K562 (cell line): ENCODE data around the gene SNW1. TPM values are rescaled to one million over a fixed set of nuclear protein-coding genes. Genes with fewer than 3 reads are reported as not detected.
A peak's percentile ranks its signal among the peaks of the same experiment; 100 is the strongest.

Experiments
- BCLAF1 ChIP-seq, 2 experiments: fragments of 450-650 bp in 1 of 2; IDR thresholded peaks; 2 replicates each; pipeline ENCODE4 v1.6.1; 2011 to 2017; ENCODE audit warnings: low read depth in 2 of 2, antibody characterized with exemption in 1 of 2, borderline replicate concordance in 1 of 2, low read length in 1 of 2, mild to moderate bottlenecking in 1 of 2, mixed read lengths in 1 of 2; ENCODE audit not compliant: control insufficient read depth in 1 of 2
- BRCA1 ChIP-seq, 2 experiments: fragments of 450-650 bp in 1 of 2; sonication (generic) in 1 of 2; formaldehyde crosslinking in 1 of 2; IDR thresholded peaks; 2 replicates each; pipeline versions ENCODE4 v1.5.0 to v1.6.1; 2017 to 2020; ENCODE audit warnings: mild to moderate bottlenecking in 1 of 2, missing genetic modification reagents in 1 of 2
- BRD9 ChIP-seq: fragments of 450-650 bp; IDR thresholded peaks from 2 replicates; pipeline ENCODE4 v1.6.1; 2018; ENCODE audit warnings: low read depth; ENCODE audit not compliant: partially characterized antibody
- CBX1 ChIP-seq: sonication (generic); IDR thresholded peaks from 2 replicates; pipeline ENCODE4 v1.6.1; 2016; ENCODE audit warnings: antibody characterized with exemption, low read depth, mild to moderate bottlenecking
- CBX5 ChIP-seq: IDR thresholded peaks from 2 replicates; pipeline ENCODE4 v1.6.1; 2014; ENCODE audit warnings: low read depth, borderline replicate concordance
- ELF2 ChIP-seq: fragments of 250-450 bp; sonication (Bioruptor Pico); IDR thresholded peaks from 2 replicates; pipeline ENCODE4 v1.5.0; 2021; ENCODE audit warnings: mild to moderate bottlenecking
- HOXB6 ChIP-seq: fragments of 250-450 bp; sonication (Bioruptor Pico); IDR thresholded peaks from 2 replicates; pipeline ENCODE4 v1.5.1; 2022; ENCODE audit warnings: mild to moderate bottlenecking, borderline replicate concordance
- MCM5 ChIP-seq: fragments of 450-650 bp; IDR thresholded peaks from 2 replicates; pipeline ENCODE4 v1.6.1; 2016; ENCODE audit warnings: low read depth
- MYC ChIP-seq, 2 experiments: fragments of 250-450 bp in 1 of 2; sonication (Bioruptor Pico) in 1 of 2; IDR thresholded peaks; 2 replicates each; pipeline versions ENCODE4 v1.5.1 to v1.6.1; 2012 to 2021; ENCODE audit warnings: low read depth in 2 of 2, borderline replicate concordance in 1 of 2, improper control_type of control experiment in 1 of 2, low read length in 1 of 2, mild to moderate bottlenecking in 1 of 2, moderate library complexity in 1 of 2
- PTTG1 ChIP-seq: fragments of 450-650 bp; IDR thresholded peaks from 2 replicates; pipeline ENCODE4 v1.6.1; 2016; ENCODE audit warnings: low read depth, mild to moderate bottlenecking, missing genetic modification characterization, missing compliant biosample characterization
- RBM34 ChIP-seq: fragments of 200-400 bp; formaldehyde crosslinking; IDR thresholded peaks from 2 replicates; pipeline ENCODE4 v1.6.1; 2018; ENCODE audit warnings: low read length, borderline replicate concordance; ENCODE audit not compliant: insufficient read depth
- RFX1 ChIP-seq: fragments of 450-650 bp; IDR thresholded peaks from 2 replicates; pipeline ENCODE4 v1.6.1; 2016; ENCODE audit warnings: mild to moderate bottlenecking, moderate library complexity
- SAP30 ChIP-seq: fragments of 200-600 bp; sonication (generic); IDR thresholded peaks from 2 replicates; pipeline ENCODE4 v1.6.1; 2012; ENCODE audit warnings: borderline replicate concordance, low read depth, mild to moderate bottlenecking, moderate library complexity, low read length, control low read depth, inconsistent platforms; ENCODE audit not compliant: insufficient read depth, poor library complexity, severe bottlenecking
- SIX5 ChIP-seq, 2 experiments: IDR thresholded peaks; 2 replicates each; pipeline ENCODE4 v1.6.1; 2011; ENCODE audit warnings: low read length in 2 of 2, borderline replicate concordance in 1 of 2, low read depth in 1 of 2, mild to moderate bottlenecking in 1 of 2, moderate library complexity in 1 of 2; ENCODE audit not compliant: insufficient read depth in 1 of 2
- TAF9B ChIP-seq: fragments of 450-650 bp; IDR thresholded peaks from 2 replicates; pipeline ENCODE4 v1.6.1; 2018; ENCODE audit warnings: mild to moderate bottlenecking; ENCODE audit not compliant: partially characterized antibody
- TEAD1 ChIP-seq, 2 experiments: fragments of 450-650 bp in 1 of 2; sonication (generic) in 1 of 2; formaldehyde crosslinking; IDR thresholded peaks; 2 replicates each; pipeline versions ENCODE4 v1.4.0 to v1.8.0; 2020 to 2022; ENCODE audit warnings: mild to moderate bottlenecking in 2 of 2, missing genetic modification reagents in 1 of 2
- ZC3H8 ChIP-seq: fragments of 450-650 bp; IDR thresholded peaks from 2 replicates; pipeline ENCODE4 v1.6.1; 2017
- ZNF175 ChIP-seq: fragments of 200-800 bp; sonication (Bioruptor generic); IDR thresholded peaks from 2 replicates; pipeline ENCODE4 v1.6.1; 2016; ENCODE audit warnings: low read depth, mild to moderate bottlenecking, missing genetic modification characterization, missing compliant biosample characterization
- ZNF253 ChIP-seq: fragments of 250-450 bp; sonication (Bioruptor Pico); conservative IDR thresholded peaks from 2 replicates; pipeline ENCODE4 v1.6.1; 2021; ENCODE audit warnings: mild to moderate bottlenecking
- ZNF263 ChIP-seq: sonication (generic); formaldehyde crosslinking; IDR thresholded peaks from 2 replicates; pipeline ENCODE4 v1.8.0; 2022; ENCODE audit warnings: mild to moderate bottlenecking, missing genetic modification reagents, borderline replicate concordance
- polyA plus RNA-seq, 8 experiments: library from polyadenylated mRNA; depleted of rRNA in 4 of 8; stranded (reverse) in 5 of 8; unstranded in 3 of 8; fragments of >200 nt; fragmentation: Nextera tagmentation in 2 of 8; fragmentation: Illumina TruSeq in 1 of 8; extraction: Ambion mirVana in 2 of 8; extraction: Trizol in 1 of 8; gene quantifications; 2 replicates each; pipeline versions ENCODE4 v1.2.1 to v1.2.3, GENCODE V29; 2011 to 2014; ENCODE audit warnings: inconsistent platforms in 1 of 8, missing spikeins in 1 of 8
- total RNA-seq, 7 experiments: library from RNA; depleted of rRNA in 6 of 7; stranded (reverse); fragments of >200 nt in 6 of 7; fragmentation: Illumina TruSeq in 2 of 7; extraction: Trizol in 2 of 7; gene quantifications; 2 replicates each; pipeline versions ENCODE4 v1.2.1 to v1.2.3, GENCODE V29; 2011 to 2021; ENCODE audit warnings: low replicate concordance in 1 of 7

Gene SNW1
- total and polyA plus RNA-seq, 9 of the 15 experiments (the other 6 are each of a cell fraction or from before 2014, with no cell fraction given), result 64.4 to 143 (median 98.2) TPM

- TF ChIP-seq RBM34, result no peak
- TF ChIP-seq ELF2 (CRISPR knock-in tag), result peak; percentile 75; the same call in 1 of the 2 replicates
- no peak for TF ChIP-seq ZC3H8
- TF ChIP-seq SIX5 (IDR thresholded peaks at IDR 0.05; ENCODE audit: borderline replicate concordance in 1 of 2, insufficient read depth in 1 of 2, low read depth in 1 of 2, low read length in 2 of 2), result peak; percentile 66 to 72
- TF ChIP-seq RFX1, result no peak
- no peak for TF ChIP-seq BRD9
- no peak for TF ChIP-seq PTTG1 (tag)
- TF ChIP-seq CBX1, result no peak
- no peak for TF ChIP-seq ZNF263 (CRISPR knock-in tag)
- TF ChIP-seq BCLAF1 (IDR thresholded peaks at IDR 0.05; ENCODE audit: borderline replicate concordance in 1 of 2, control insufficient read depth in 1 of 2, low read depth in 2 of 2, low read length in 1 of 2), result no peak
- TF ChIP-seq SAP30, result peak; percentile 94
- TF ChIP-seq ZNF253 (CRISPR knock-in tag), result no peak
- TF ChIP-seq MCM5, result no peak
- TF ChIP-seq HOXB6, result no peak
- TF ChIP-seq BRCA1 (IDR thresholded peaks at IDR 0.05), result no peak
- no peak for TF ChIP-seq BRCA1 (CRISPR knock-in tag; IDR thresholded peaks at IDR 0.05)
- TF ChIP-seq MYC (IDR thresholded peaks at IDR 0.05; ENCODE audit: low read depth, low read length), result peak; percentile 92
- TF ChIP-seq MYC (CRISPR knock-in tag; IDR thresholded peaks at IDR 0.05; ENCODE audit: borderline replicate concordance, low read depth), result 0 out of 2 replicates have a peak, but pooled peaks have one; percentile 50
- no peak for TF ChIP-seq TAF9B
- peak in 1 of 2 experiments; percentile 88; a peak in 2 of 4 replicates for TF ChIP-seq TEAD1 (CRISPR knock-in tag; IDR thresholded peaks at IDR 0.05)
- TF ChIP-seq ZNF175 (CRISPR knock-in tag), result no peak
- TF ChIP-seq CBX5, result no peak
Measured at GRCh38 chr14:77799863-77800730, 39.1 kb upstream of the SNW1 start, which contains the start of gene ADCK1 (continued).
